Lung (tissue), 12 donors: ENCODE measurements around the gene RABGAP1. TPM values are rescaled to one million over a fixed set of nuclear protein-coding genes. Genes with fewer than 3 reads are reported as not detected.

Experiments used
- ATAC-seq: fragments of 200-7000 bp; cut with Tn5 transposase; one replicate; pipeline ENCODE4 v1.9.1; 2020; ENCODE audit warnings: moderate number of reproducible peaks; ENCODE audit not compliant: insufficient read depth, low FRiP score
- DNase-seq, 3 donors: peaks; one replicate each; pipeline ENCODE4 v3.0.0-alpha.2; 2013 to 2017
- H3K27ac ChIP-seq, 2 donors: one replicate each; pipeline ENCODE4 v1.5.1; 2013; ENCODE audit warnings: mild to moderate bottlenecking in 2 of 2, moderate library complexity in 2 of 2, control low read depth in 1 of 2, inconsistent platforms in 1 of 2, low read depth in 1 of 2, low read length in 1 of 2
- H3K27me3 ChIP-seq, 3 donors: one replicate each; pipeline ENCODE4 v1.5.1; 2013; ENCODE audit warnings: low read length in 2 of 3; ENCODE audit not compliant: control insufficient read depth in 3 of 3, insufficient read depth in 3 of 3
- H3K36me3 ChIP-seq, 4 donors: one replicate each; pipeline ENCODE4 v1.5.1; 2013; ENCODE audit warnings: low read length in 4 of 4, mild to moderate bottlenecking in 1 of 4, moderate library complexity in 1 of 4; ENCODE audit not compliant: control insufficient read depth in 4 of 4, insufficient read depth in 4 of 4
- H3K4me1 ChIP-seq, 5 donors: one replicate each; pipeline ENCODE4 v1.5.1; 2013; ENCODE audit warnings: low read length in 5 of 5, mild to moderate bottlenecking in 2 of 5, moderate library complexity in 1 of 5; ENCODE audit not compliant: control insufficient read depth in 5 of 5, insufficient read depth in 5 of 5
- H3K4me3 ChIP-seq: one replicate; pipeline ENCODE4 v1.5.1; 2013; ENCODE audit warnings: mild to moderate bottlenecking, control low read depth, moderate library complexity
- H3K9ac ChIP-seq, 2 donors: one replicate each; pipeline ENCODE4 v1.5.1; 2013; ENCODE audit warnings: low read length in 2 of 2, control low read depth in 1 of 2; ENCODE audit not compliant: insufficient read depth in 1 of 2
- H3K9me3 ChIP-seq, 4 donors: one replicate each; pipeline ENCODE4 v1.5.1; 2013; ENCODE audit warnings: low read length in 3 of 4, mild to moderate bottlenecking in 1 of 4, moderate library complexity in 1 of 4; ENCODE audit not compliant: control insufficient read depth in 4 of 4, insufficient read depth in 3 of 4
- WGBS, 2 donors: extraction: QIAGEN DNeasy Blood & Tissue Kit; methylation state at CpG; one replicate each; pipeline ENCODE4 v1.1.7; 2013; 5-methylcytosine and 5-hydroxymethylcytosine counted together
- polyA plus RNA-seq, 2 donors: library from polyadenylated mRNA; stranded (reverse); fragments of 200-250 nt; gene quantifications; one replicate each; pipeline ENCODE4 v1.2.1, GENCODE V29; 2013
- total RNA-seq, 2 donors: library from RNA; depleted of rRNA in 1 of 2; stranded (reverse); fragments of >200 nt in 1 of 2; gene quantifications; one replicate each; pipeline ENCODE4 v1.2.1, GENCODE V29; 2014 to 2021
- TF ChIP-seq, protein P1 (sequence below): IDR thresholded peaks from 2 replicates; pipeline ENCODE4 v1.5.1; 2012; ENCODE audit warnings: mild to moderate bottlenecking; ENCODE audit errors: control extremely low read depth, extremely low read depth
- donor health status: control.
- donor health status: control.
- donor health status: Bipolar disorder and iron deficiency.
- donor health status: healthy.
- donor health status: DM: yes; HTN: yes; CAD: no.

RABGAP1 gene
- total and polyA plus RNA-seq, 4 donors: 9.6 to 103 (median 34.9) TPM

- no peak overlapping the region for H3K9ac ChIP-seq
- TF ChIP-seq, protein P1, sequence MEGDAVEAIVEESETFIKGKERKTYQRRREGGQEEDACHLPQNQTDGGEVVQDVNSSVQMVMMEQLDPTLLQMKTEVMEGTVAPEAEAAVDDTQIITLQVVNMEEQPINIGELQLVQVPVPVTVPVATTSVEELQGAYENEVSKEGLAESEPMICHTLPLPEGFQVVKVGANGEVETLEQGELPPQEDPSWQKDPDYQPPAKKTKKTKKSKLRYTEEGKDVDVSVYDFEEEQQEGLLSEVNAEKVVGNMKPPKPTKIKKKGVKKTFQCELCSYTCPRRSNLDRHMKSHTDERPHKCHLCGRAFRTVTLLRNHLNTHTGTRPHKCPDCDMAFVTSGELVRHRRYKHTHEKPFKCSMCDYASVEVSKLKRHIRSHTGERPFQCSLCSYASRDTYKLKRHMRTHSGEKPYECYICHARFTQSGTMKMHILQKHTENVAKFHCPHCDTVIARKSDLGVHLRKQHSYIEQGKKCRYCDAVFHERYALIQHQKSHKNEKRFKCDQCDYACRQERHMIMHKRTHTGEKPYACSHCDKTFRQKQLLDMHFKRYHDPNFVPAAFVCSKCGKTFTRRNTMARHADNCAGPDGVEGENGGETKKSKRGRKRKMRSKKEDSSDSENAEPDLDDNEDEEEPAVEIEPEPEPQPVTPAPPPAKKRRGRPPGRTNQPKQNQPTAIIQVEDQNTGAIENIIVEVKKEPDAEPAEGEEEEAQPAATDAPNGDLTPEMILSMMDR: no peak
- H3K4me3 ChIP-seq: no peak overlapping the region
- H3K9me3 ChIP-seq: no peaks in the 10 kb centered on the region
- ATAC-seq (no peak), DNase-seq (no peak)
- H3K36me3 ChIP-seq: peaks cover 3 to 9% (median 5%) of the 10 kb centered on the region in 4 donors
- no peak overlapping the region for H3K27ac ChIP-seq
- WGBS, 2 donors: 69 to 77% methylated on average over 3 of the region's 3 CpGs
- H3K27me3 ChIP-seq: no peaks in the 10 kb centered on the region
- peaks cover 0 to 3% (median 0%) of the 10 kb centered on the region in 5 donors for H3K4me1 ChIP-seq
Observed at GRCh38 chr9:122923947-122924346, 16.9 kb upstream of the RABGAP1 start.

- 71 to 81% methylated on average over 1 of the region's 1 CpG for WGBS, 2 donors
- Histone ChIP-seq H3K27me3 (no peaks in the 10 kb centered on the region), H3K9ac (peak overlapping the region in 1 of 2 donors; percentile 16), H3K4me1 (peaks cover 6 to 22% (median 12%) of the 10 kb centered on the region in 5 donors), H3K4me3 (no peak overlapping the region), H3K36me3 (peaks cover 0 to 6% (median 0%) of the 10 kb centered on the region in 4 donors), H3K27ac (no peak overlapping the region), H3K9me3 (no peaks in the 10 kb centered on the region)
- TF ChIP-seq, protein P1: no peak
- ATAC-seq (no peak), DNase-seq (no peak)
Observed at GRCh38 chr9:122929796-122930354, 10.9 kb upstream of the RABGAP1 start.

DNA sequence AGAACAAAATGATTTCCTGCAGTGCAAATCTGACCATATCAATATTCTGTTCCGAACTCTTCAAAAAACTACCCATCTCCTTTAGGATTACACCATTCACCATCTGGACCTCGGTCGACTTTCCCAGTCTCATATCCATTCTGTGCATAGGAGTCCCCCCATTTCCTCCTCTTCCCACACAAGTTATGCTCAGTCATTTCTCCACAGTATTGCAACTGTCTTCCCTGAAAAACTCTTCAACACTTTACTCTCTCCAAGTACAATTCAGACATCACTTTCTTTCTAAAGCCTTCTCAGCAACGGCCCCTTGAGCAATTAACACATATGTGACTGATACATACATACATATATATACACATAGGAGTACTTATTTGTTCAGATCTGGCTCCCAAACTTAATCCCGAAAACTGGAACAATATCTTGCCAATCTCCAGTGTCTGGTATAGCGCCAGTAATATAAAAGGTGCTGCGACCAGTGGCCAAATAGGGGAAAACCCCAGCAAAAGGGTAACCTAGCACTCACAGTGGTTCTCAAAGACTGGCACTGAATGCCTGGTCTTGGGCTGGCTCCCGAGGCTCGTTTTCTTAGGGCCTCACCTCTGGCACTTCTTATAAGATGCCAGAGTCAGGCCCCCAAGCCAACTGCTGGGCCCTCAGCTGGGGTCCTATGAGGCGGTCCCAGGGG, 10.1 kb upstream of the RABGAP1 start:
- WGBS, 2 donors: 24% methylated on average over 10 of the region's 10 CpGs
- H3K27ac ChIP-seq: peak overlapping the region; percentile 75 to 85
- H3K9me3 ChIP-seq: no peaks in the 10 kb centered on the region
- ATAC-seq (no peak), DNase-seq (no peak)
- no peaks in the 10 kb centered on the region for H3K27me3 ChIP-seq
- peaks cover 0 to 6% (median 0%) of the 10 kb centered on the region in 4 donors for H3K36me3 ChIP-seq
- TF ChIP-seq, protein P1: no peak
- H3K4me1 ChIP-seq: peaks cover 6 to 22% (median 12%) of the 10 kb centered on the region in 5 donors
- peak overlapping the region; percentile 85 for H3K4me3 ChIP-seq
- H3K9ac ChIP-seq: peak overlapping the region; percentile 16 to 81
